Measurements from ENCODE around the gene BTRC. TPM values are rescaled to one million over a fixed set of nuclear protein-coding genes. Genes with fewer than 3 reads are reported as not detected.
"Not testable (repeated sequence)": the region's sequence is repeated elsewhere in the genome, so short reads cannot be mapped to it uniquely, and the experiment has no call there.

BTRC gene
- total RNA-seq, 1 experiment from 2014 or later, result 1.8 TPM

DNA sequence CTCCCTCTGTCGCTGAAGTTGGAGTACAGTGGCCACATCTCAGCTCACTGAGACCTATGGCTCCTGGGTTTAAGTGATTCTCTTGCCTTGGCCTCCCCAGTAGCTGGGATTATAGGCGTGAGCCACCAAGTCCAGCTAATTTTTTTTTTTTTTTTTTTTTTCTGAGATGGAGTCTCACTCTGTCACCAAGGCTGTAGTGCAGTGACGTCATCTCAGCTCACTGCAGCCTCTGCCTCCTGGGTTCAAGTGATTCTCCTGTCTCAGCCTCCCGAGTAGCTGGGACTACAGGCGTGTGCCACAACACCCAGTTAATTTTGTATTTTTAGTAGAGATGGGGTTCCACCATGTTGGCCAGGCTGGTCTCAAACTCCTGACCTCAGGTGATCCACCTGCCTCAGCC is 19.7 kb upstream of the BTRC start:
- H4K20me1 ChIP-seq (ENCODE audit: insufficient read depth, low read depth, low read length); H3K36me3 ChIP-seq (ENCODE audit: insufficient read depth, low read length); H2AFZ ChIP-seq (ENCODE audit: low read length); H3K9ac ChIP-seq (ENCODE audit: low read length); H3K4me3 ChIP-seq (ENCODE audit: low read length); DNase-seq; H3K9me3 ChIP-seq (ENCODE audit: low read length); H3K4me2 ChIP-seq (ENCODE audit: low read depth, low read length, poor library complexity, severe bottlenecking); H3K27me3 ChIP-seq (ENCODE audit: low read length); H3K9me2 ChIP-seq (replicated peaks; ENCODE audit: insufficient read depth, low read length); H3K79me2 ChIP-seq (ENCODE audit: low read length); H3K27ac ChIP-seq (ENCODE audit: low read length): not testable (repeated sequence)
- H3K4me1 ChIP-seq (ENCODE audit: low read length), result peaks cover 30% of the 10 kb centered on the region

DNA sequence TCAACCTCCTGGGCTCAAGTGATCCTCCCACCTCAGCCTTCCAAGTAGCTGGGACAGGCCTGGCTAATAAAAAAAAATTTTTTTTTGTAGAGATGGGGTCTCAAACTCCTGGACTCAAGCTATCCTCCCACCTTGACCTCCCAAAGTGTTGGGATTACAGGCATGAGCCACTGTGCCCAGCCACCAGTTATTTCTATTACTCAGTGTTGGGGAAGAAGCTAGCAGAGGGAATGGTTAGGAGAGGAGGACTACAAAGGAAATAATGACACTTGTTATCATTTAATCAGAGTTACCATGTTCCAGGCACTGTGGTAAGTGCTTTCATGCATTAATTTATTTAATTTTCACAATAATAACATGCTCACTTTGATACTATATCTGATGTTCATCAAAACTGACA is 17.6 kb upstream of the BTRC start:
- H3K27ac ChIP-seq (ENCODE audit: low read length), result no peak overlapping the region
- H4K20me1 ChIP-seq (ENCODE audit: insufficient read depth, low read depth, low read length), result no peaks in the 10 kb centered on the region
- no peaks in the 10 kb centered on the region for H3K36me3 ChIP-seq (ENCODE audit: insufficient read depth, low read length)
- no peaks in the 10 kb centered on the region for H3K79me2 ChIP-seq (ENCODE audit: low read length)
- H3K27me3 ChIP-seq (ENCODE audit: low read length), result no peaks in the 10 kb centered on the region
- no peak overlapping the region for H2AFZ ChIP-seq (ENCODE audit: low read length)
- H3K4me3 ChIP-seq (ENCODE audit: low read length), result no peak overlapping the region
- no peaks in the 10 kb centered on the region for H3K9me3 ChIP-seq (ENCODE audit: low read length)
- peaks cover 17% of the 10 kb centered on the region for H3K4me1 ChIP-seq (ENCODE audit: low read length)
- no peaks in the 10 kb centered on the region for H3K9me2 ChIP-seq (replicated peaks; ENCODE audit: insufficient read depth, low read length)
- no peak overlapping the region for H3K4me2 ChIP-seq (ENCODE audit: low read depth, low read length, poor library complexity, severe bottlenecking)
- DNase-seq, result no peak
- no peak overlapping the region for H3K9ac ChIP-seq (ENCODE audit: low read length)

- H3K9me2 ChIP-seq (replicated peaks; ENCODE audit: insufficient read depth, low read length), result no peaks in the 10 kb centered on the region
These were observed 16.1 kb upstream of the BTRC start for GRCh38 chr10:101337836-101338235.

DNA sequence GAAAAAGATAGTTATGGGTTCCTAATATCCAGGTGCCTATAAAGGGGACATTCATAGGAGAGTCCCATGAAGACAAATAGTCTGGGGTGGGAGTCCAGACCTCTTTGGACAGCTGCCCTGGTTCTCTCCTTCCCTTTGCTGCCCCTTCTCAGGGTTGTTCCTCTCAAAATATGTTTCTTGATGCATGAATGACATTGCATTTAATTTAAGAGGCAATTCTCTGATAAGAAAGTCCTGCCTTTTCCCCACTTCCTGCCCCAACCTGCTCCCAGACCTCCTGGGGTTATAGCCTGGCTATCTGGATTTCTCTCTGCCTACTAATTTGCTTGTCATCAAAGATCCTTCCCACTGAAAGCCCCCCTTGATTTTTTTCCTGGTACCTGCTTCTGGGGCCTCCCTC is 12.5 kb upstream of the BTRC start:
- no peak overlapping the region for H2AFZ ChIP-seq (ENCODE audit: low read length)
- H3K9ac ChIP-seq (ENCODE audit: low read length), result no peak overlapping the region
- H4K20me1 ChIP-seq (ENCODE audit: insufficient read depth, low read depth, low read length), result no peaks in the 10 kb centered on the region
- H3K4me3 ChIP-seq (ENCODE audit: low read length), result no peak overlapping the region
- no peaks in the 10 kb centered on the region for H3K36me3 ChIP-seq (ENCODE audit: insufficient read depth, low read length)
- H3K4me2 ChIP-seq (ENCODE audit: low read depth, low read length, poor library complexity, severe bottlenecking), result no peak overlapping the region
- H3K27me3 ChIP-seq (ENCODE audit: low read length), result no peaks in the 10 kb centered on the region
- H3K27ac ChIP-seq (ENCODE audit: low read length), result no peak overlapping the region
- H3K9me2 ChIP-seq (replicated peaks; ENCODE audit: insufficient read depth, low read length), result no peaks in the 10 kb centered on the region
- H3K4me1 ChIP-seq (ENCODE audit: low read length), result no peaks in the 10 kb centered on the region
- no peak for DNase-seq
- H3K9me3 ChIP-seq (ENCODE audit: low read length), result no peaks in the 10 kb centered on the region
- H3K79me2 ChIP-seq (ENCODE audit: low read length), result no peaks in the 10 kb centered on the region

More at GRCh38 chr10:101337836-101338235, 16.1 kb upstream of the BTRC start:
- DNase-seq, result no peak
- H3K27ac ChIP-seq (ENCODE audit: low read length), result no peak overlapping the region
- no peak overlapping the region for H3K4me3 ChIP-seq (ENCODE audit: low read length)
- H3K9me3 ChIP-seq (ENCODE audit: low read length), result no peaks in the 10 kb centered on the region
- no peaks in the 10 kb centered on the region for H3K36me3 ChIP-seq (ENCODE audit: insufficient read depth, low read length)
- peaks cover 3% of the 10 kb centered on the region for H3K4me1 ChIP-seq (ENCODE audit: low read length)
- no peaks in the 10 kb centered on the region for H3K79me2 ChIP-seq (ENCODE audit: low read length)
- no peak overlapping the region for H3K4me2 ChIP-seq (ENCODE audit: low read depth, low read length, poor library complexity, severe bottlenecking)
- H2AFZ ChIP-seq (ENCODE audit: low read length), result no peak overlapping the region
- H3K9ac ChIP-seq (ENCODE audit: low read length), result no peak overlapping the region
- H4K20me1 ChIP-seq (ENCODE audit: insufficient read depth, low read depth, low read length), result no peaks in the 10 kb centered on the region
- no peaks in the 10 kb centered on the region for H3K27me3 ChIP-seq (ENCODE audit: low read length)

DNA sequence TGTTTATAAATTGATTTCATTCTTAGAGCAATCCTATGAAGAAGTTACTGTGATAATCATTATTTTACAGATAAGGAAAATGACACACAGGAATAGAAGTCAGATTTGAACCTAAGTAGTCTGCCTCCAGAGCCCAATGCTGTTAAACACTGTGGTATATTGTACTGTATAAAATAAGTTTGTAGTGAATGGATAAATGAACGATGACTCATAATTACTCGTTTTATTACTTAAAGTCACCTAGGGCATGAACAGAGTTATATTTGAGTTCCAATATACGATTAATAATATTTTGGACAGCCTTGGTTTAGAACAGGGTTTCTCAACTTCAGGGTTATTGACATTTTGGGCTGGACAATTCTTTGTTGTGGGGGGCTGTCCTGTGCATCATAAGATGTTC is 7.8 kb upstream of the BTRC start:
- no peak overlapping the region for H3K4me3 ChIP-seq (ENCODE audit: low read length)
- DNase-seq, result no peak
- H3K9ac ChIP-seq (ENCODE audit: low read length), result no peak overlapping the region
- H3K27me3 ChIP-seq (ENCODE audit: low read length), result no peaks in the 10 kb centered on the region
- no peaks in the 10 kb centered on the region for H3K4me1 ChIP-seq (ENCODE audit: low read length)
- no peak overlapping the region for H3K4me2 ChIP-seq (ENCODE audit: low read depth, low read length, poor library complexity, severe bottlenecking)
- no peak overlapping the region for H2AFZ ChIP-seq (ENCODE audit: low read length)
- no peaks in the 10 kb centered on the region for H4K20me1 ChIP-seq (ENCODE audit: insufficient read depth, low read depth, low read length)
- H3K27ac ChIP-seq (ENCODE audit: low read length), result no peak overlapping the region
- H3K36me3 ChIP-seq (ENCODE audit: insufficient read depth, low read length), result no peaks in the 10 kb centered on the region
- no peaks in the 10 kb centered on the region for H3K9me2 ChIP-seq (replicated peaks; ENCODE audit: insufficient read depth, low read length)
- no peaks in the 10 kb centered on the region for H3K9me3 ChIP-seq (ENCODE audit: low read length)
- no peaks in the 10 kb centered on the region for H3K79me2 ChIP-seq (ENCODE audit: low read length)

DNA sequence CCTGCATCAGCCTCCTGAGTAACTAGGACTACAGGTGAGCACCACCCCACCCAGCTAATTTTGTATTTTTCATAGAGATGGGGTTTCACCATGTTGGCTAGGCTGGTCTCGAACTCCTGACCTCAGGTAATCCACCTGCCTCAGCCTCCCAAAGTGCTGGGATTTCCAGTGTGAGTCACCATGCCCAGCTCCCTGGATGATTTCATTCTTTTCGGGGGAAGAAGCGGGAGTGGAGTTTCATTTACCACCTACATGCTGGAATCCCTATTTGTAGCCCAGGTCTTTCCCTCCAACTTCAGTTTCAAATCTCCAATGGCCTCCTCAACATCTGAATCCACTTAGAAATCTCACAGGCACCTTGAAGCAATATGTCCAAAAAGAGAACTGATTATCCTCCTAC is 2.9 kb upstream of the BTRC start:
- no peak overlapping the region for H3K9ac ChIP-seq (ENCODE audit: low read length)
- no peak overlapping the region for H3K27ac ChIP-seq (ENCODE audit: low read length)
- H3K79me2 ChIP-seq (ENCODE audit: low read length), result peaks cover 10% of the 10 kb centered on the region; the same call in 1 of the 2 replicates
- no peaks in the 10 kb centered on the region for H3K27me3 ChIP-seq (ENCODE audit: low read length)
- no peak overlapping the region for H2AFZ ChIP-seq (ENCODE audit: low read length)
- DNase-seq, result no peak
- no peaks in the 10 kb centered on the region for H3K9me3 ChIP-seq (ENCODE audit: low read length)
- no peaks in the 10 kb centered on the region for H3K9me2 ChIP-seq (replicated peaks; ENCODE audit: insufficient read depth, low read length)
- no peaks in the 10 kb centered on the region for H4K20me1 ChIP-seq (ENCODE audit: insufficient read depth, low read depth, low read length)
- peaks cover 14% of the 10 kb centered on the region for H3K4me1 ChIP-seq (ENCODE audit: low read length)
- no peak overlapping the region for H3K4me3 ChIP-seq (ENCODE audit: low read length)
- H3K4me2 ChIP-seq (ENCODE audit: low read depth, low read length, poor library complexity, severe bottlenecking), result no peak overlapping the region
- H3K36me3 ChIP-seq (ENCODE audit: insufficient read depth, low read length), result no peaks in the 10 kb centered on the region

DNA sequence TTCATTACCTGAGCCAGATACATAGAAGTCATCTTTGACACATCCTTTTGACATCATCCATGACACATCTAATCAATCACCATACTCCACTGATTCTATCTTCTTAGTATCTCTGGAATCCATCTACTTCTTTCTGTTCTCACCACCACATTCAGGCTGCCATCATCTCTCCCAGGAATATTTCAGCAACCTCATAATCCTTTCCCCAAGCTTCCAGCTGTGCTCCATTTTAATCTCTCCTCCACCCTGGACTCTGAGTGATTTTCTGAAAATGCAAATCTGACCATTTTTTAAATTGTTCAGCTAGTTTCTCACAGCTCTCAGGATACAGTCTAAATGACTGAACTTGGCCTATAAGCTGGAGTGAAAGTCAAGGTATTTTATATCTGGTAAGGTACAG is 2.5 kb upstream of the BTRC start:
- peaks cover 14% of the 10 kb centered on the region for H3K4me1 ChIP-seq (ENCODE audit: low read length)
- no peak overlapping the region for H3K9ac ChIP-seq (ENCODE audit: low read length)
- DNase-seq, result no peak
- no peak overlapping the region for H3K4me2 ChIP-seq (ENCODE audit: low read depth, low read length, poor library complexity, severe bottlenecking)
- H3K36me3 ChIP-seq (ENCODE audit: insufficient read depth, low read length), result no peaks in the 10 kb centered on the region
- H3K27me3 ChIP-seq (ENCODE audit: low read length), result no peaks in the 10 kb centered on the region
- H3K9me2 ChIP-seq (replicated peaks; ENCODE audit: insufficient read depth, low read length), result no peaks in the 10 kb centered on the region
- no peak overlapping the region for H3K27ac ChIP-seq (ENCODE audit: low read length)
- H3K79me2 ChIP-seq (ENCODE audit: low read length), result peaks cover 10% of the 10 kb centered on the region; the same call in 1 of the 2 replicates
- no peak overlapping the region for H2AFZ ChIP-seq (ENCODE audit: low read length)
- no peak overlapping the region for H3K4me3 ChIP-seq (ENCODE audit: low read length)
- no peaks in the 10 kb centered on the region for H4K20me1 ChIP-seq (ENCODE audit: insufficient read depth, low read depth, low read length)
- no peaks in the 10 kb centered on the region for H3K9me3 ChIP-seq (ENCODE audit: low read length)

- H2AFZ ChIP-seq (ENCODE audit: low read length); H3K79me2 ChIP-seq (ENCODE audit: low read length); H3K27ac ChIP-seq (ENCODE audit: low read length); H3K4me3 ChIP-seq (ENCODE audit: low read length); DNase-seq; H3K36me3 ChIP-seq (ENCODE audit: insufficient read depth, low read length); H3K9me3 ChIP-seq (ENCODE audit: low read length); H3K9ac ChIP-seq (ENCODE audit: low read length); H3K4me2 ChIP-seq (ENCODE audit: low read depth, low read length, poor library complexity, severe bottlenecking); H3K27me3 ChIP-seq (ENCODE audit: low read length); H3K9me2 ChIP-seq (replicated peaks; ENCODE audit: insufficient read depth, low read length); H4K20me1 ChIP-seq (ENCODE audit: insufficient read depth, low read depth, low read length): not testable (repeated sequence)
- peaks cover 14% of the 10 kb centered on the region for H3K4me1 ChIP-seq (ENCODE audit: low read length)
These were observed 1.1 kb upstream of the BTRC start for GRCh38 chr10:101352857-101353256.

Measured in Karpas-422 (cell line).